Measurements from ENCODE around the gene NDUFA8. TPM values are rescaled to one million over a fixed set of nuclear protein-coding genes. Genes with fewer than 3 reads are reported as not detected.

The NDUFA8 gene
- total and polyA plus RNA-seq, 2 of the 4 experiments (the other 2 are of a cell fraction): 45.2 to 98.1 TPM

- WGBS, 2 experiments (ENCODE audit: extremely low coverage in 2 of 2, insufficient read length in 1 of 2): 69% methylated on average over 6 of the region's 7 CpGs; no CpG with 5 or more reads in 1 of the 2 experiments
- Histone ChIP-seq H3K56ac (ENCODE audit: extremely low read depth, insufficient read depth, low read length) (no peak overlapping the region), H2BK120ac (ENCODE audit: low read depth, low read length) (no peak overlapping the region), H3K4me3 (ENCODE audit: insufficient read depth, low read depth, low read length) (no peak overlapping the region), H3K18ac (ENCODE audit: low read depth, low read length) (no peak overlapping the region), H4K5ac (ENCODE audit: low read depth, low read length) (no peak overlapping the region), H3K27me3 (ENCODE audit: control insufficient read depth, insufficient read depth, low read length) (peaks cover 24% of the 10 kb centered on the region), H4K91ac (ENCODE audit: insufficient read depth, low read depth, low read length) (no peak overlapping the region), H3K79me1 (ENCODE audit: low read depth in 1 of 2, low read length in 2 of 2) (no peaks in the 10 kb centered on the region), H3K4ac (ENCODE audit: low read depth, low read length) (no peak overlapping the region), H2AK9ac (replicated peaks; ENCODE audit: low read depth, low read length, poor library complexity) (no peak overlapping the region), H3K23ac (ENCODE audit: low read depth, low read length) (no peak overlapping the region), H2AK5ac (ENCODE audit: low read depth, low read length) (no peak overlapping the region), H3K9ac (ENCODE audit: low read depth, low read length) (no peak overlapping the region), H3K4me1 (ENCODE audit: control insufficient read depth, insufficient read depth, low read length) (peaks cover 12% of the 10 kb centered on the region; the same call in 1 of the 2 replicates), H2BK15ac (ENCODE audit: low read depth, low read length) (no peak overlapping the region), H3K9me1 (ENCODE audit: insufficient read depth, low read length) (no peaks in the 10 kb centered on the region), H3K4me2 (ENCODE audit: low read depth, low read length) (no peak overlapping the region), H3K9me3 (ENCODE audit: control insufficient read depth, insufficient read depth, low read length) (no peaks in the 10 kb centered on the region), H3K36me3 (ENCODE audit: control insufficient read depth, insufficient read depth, low read length) (no peaks in the 10 kb centered on the region), H4K20me1 (ENCODE audit: insufficient read depth, low read length) (no peaks in the 10 kb centered on the region), H2BK5ac (ENCODE audit: low read depth, low read length, poor library complexity, severe bottlenecking) (no peak overlapping the region), H4K8ac (ENCODE audit: low read depth in 2 of 2, low read length in 2 of 2) (no peak overlapping the region), H2BK20ac (ENCODE audit: low read depth, low read length) (no peak overlapping the region), H2AFZ (replicated peaks; ENCODE audit: low read length, poor library complexity) (no peak overlapping the region), H3K27ac (ENCODE audit: insufficient read depth, low read length) (no peak overlapping the region), H3K14ac (replicated peaks; ENCODE audit: low read depth, low read length) (no peak overlapping the region)
- ChIA-PET POLR2A (ENCODE audit: unreplicated experiment) (no interaction called here), CTCF (interaction anchor here (1.2 kb wide), 1 partner anchor 15 kb away, joined by 3 read pairs; no protein-coding TSS in a partner anchor)
- ATAC-seq (ENCODE audit: low read depth) (no peak), DNase-seq (no peak)
- intact Hi-C loops (cut with micrococcal nuclease) (no loop called here), dilution Hi-C loops (cut with HindIII; ENCODE audit: low sequenced_read_pairs, unreplicated experiment) (no loop called here), in situ Hi-C loops (cut with MboI; ENCODE audit: low sequenced_read_pairs) (no loop called here)
- BruUV-seq (replicated peaks): no TSS peak
- TF ChIP-seq MAFK (IDR thresholded peaks at IDR 0.05; ENCODE audit: low read depth, low read length) (no peak), RCOR1 (IDR thresholded peaks at IDR 0.05; ENCODE audit: insufficient replicate concordance, low read length) (no peak), SMC3 (IDR thresholded peaks at IDR 0.05; ENCODE audit: low read depth, low read length) (no peak), BHLHE40 (IDR thresholded peaks at IDR 0.05; ENCODE audit: low read depth, low read length) (no peak), ELK1 (IDR thresholded peaks at IDR 0.05; ENCODE audit: borderline replicate concordance, low read depth, low read length) (no peak), CEBPB (IDR thresholded peaks at IDR 0.05; ENCODE audit: low read depth, low read length) (no peak), RAD21 (IDR thresholded peaks at IDR 0.05; ENCODE audit: low read length) (no peak), MXI1 (IDR thresholded peaks at IDR 0.05; ENCODE audit: borderline replicate concordance, low read depth, low read length) (no peak), CHD1 (IDR thresholded peaks at IDR 0.05; ENCODE audit: low read depth, low read length) (no peak), MAZ (IDR thresholded peaks at IDR 0.05; ENCODE audit: borderline replicate concordance, low read depth, low read length) (no peak), FOS (IDR thresholded peaks at IDR 0.05; ENCODE audit: low read depth, low read length) (no peak), POLR2A (IDR thresholded peaks at IDR 0.05; ENCODE audit: low read depth, low read length) (no peak), NFE2L2 (IDR thresholded peaks at IDR 0.05; ENCODE audit: low read depth, low read length) (no peak), RFX5 (IDR thresholded peaks at IDR 0.05; ENCODE audit: low read depth, low read length) (no peak), USF2 (IDR thresholded peaks at IDR 0.05; ENCODE audit: low read depth, low read length) (no peak), CTCF (conservative IDR thresholded peaks at IDR 0.05; ENCODE audit: low read depth, low read length) (no peak)
Measured at GRCh38 chr9:122110100-122110833, 49.3 kb downstream of the NDUFA8 start.

Measured in IMR-90 (cell line).